NCI-H526 (cell line): Measurements from ENCODE around the gene CNTROB.
A peak's percentile ranks its signal among the peaks of the same experiment; 100 is the strongest.

Experiments used
- DNase-seq, 2 experiments: peaks; one replicate each; lab custom pipeline; 2025; lab: John Stamatoyannopoulos, UW

CNTROB gene

GRCh38 chr17:7931709-7932482 is at the start of gene CNTROB, which contains the start of gene TRAPPC1:
TSS of gene CNTROB (plus strand) at chr17:7932206. CDS start at chr17:7933080, 874 bp downstream.
TSS of gene TRAPPC1 (minus strand) at chr17:7931946. CDS start at chr17:7931829, 117 bp downstream.
- peak; percentile 92 to 97 for DNase-seq

- DNase-seq = peak in 1 of 2 experiments; percentile 22
Observed at GRCh38 chr17:7882629-7883028, 49.4 kb upstream of the CNTROB start.

- peak in 1 of 2 experiments; percentile 27 for DNase-seq
Observed at GRCh38 chr17:7883781-7884386, 48.1 kb upstream of the CNTROB start.

- DNase-seq = no peak
Observed at GRCh38 chr17:7884581-7885366, 47.2 kb upstream of the CNTROB start.

GRCh38 chr17:7885367-7886226 is 46.4 kb upstream of the CNTROB start:
- peak in 1 of 2 experiments; percentile 48 for DNase-seq

- DNase-seq = peak in 1 of 2 experiments; percentile 51
Observed at GRCh38 chr17:7886227-7887037, 45.6 kb upstream of the CNTROB start.

GRCh38 chr17:7887038-7887481 is 44.9 kb upstream of the CNTROB start:
- no peak for DNase-seq

- DNase-seq = peak; percentile 86 to 95
Observed at GRCh38 chr17:7887482-7888183, 44.4 kb upstream of the CNTROB start.

GRCh38 chr17:7888184-7888920 is 43.7 kb upstream of the CNTROB start, which contains the start of gene CHD3:
TSS of gene CHD3 (plus strand) at chr17:7888789. CDS start at chr17:7889001, 212 bp downstream.
- peak; percentile 49 to 69 for DNase-seq

- DNase-seq = peak; percentile 63 to 70
Observed at GRCh38 chr17:7889166-7889955, 42.6 kb upstream of the CNTROB start.

GRCh38 chr17:7893187-7893880 is 38.7 kb upstream of the CNTROB start:
- no peak for DNase-seq

GRCh38 chr17:7894226-7894625 is 37.8 kb upstream of the CNTROB start:
- no peak for DNase-seq

- DNase-seq = no peak
Observed at GRCh38 chr17:7894866-7895265, 37.1 kb upstream of the CNTROB start.

GRCh38 chr17:7897090-7897489 is 34.9 kb upstream of the CNTROB start:
- DNase-seq = no peak

- DNase-seq = peak; percentile 24 to 29
Observed at GRCh38 chr17:7897773-7898172, 34.2 kb upstream of the CNTROB start.

GRCh38 chr17:7903154-7904103 is 28.6 kb upstream of the CNTROB start:
- no peak for DNase-seq
